HEK293 (cell line): Measurements from ENCODE around the gene FPR1.

ENCODE experiments used
- ZNF10 ChIP-seq: fragments of 450-650 bp; formaldehyde crosslinking; IDR thresholded peaks from 2 replicates; pipeline ENCODE4 v1.5.1; 2017; ENCODE audit warnings: missing biosample characterization, missing genetic modification characterization
- ZNF211 ChIP-seq: fragments of 450-650 bp; formaldehyde crosslinking; IDR thresholded peaks from 2 replicates; pipeline ENCODE4 v1.5.1; 2016; ENCODE audit warnings: low read depth, missing biosample characterization, missing genetic modification characterization
- ZNF214 ChIP-seq: fragments of 450-650 bp; formaldehyde crosslinking; IDR thresholded peaks from 2 replicates; pipeline ENCODE4 v1.5.1; 2017; ENCODE audit warnings: missing biosample characterization, mild to moderate bottlenecking, missing genetic modification characterization, borderline replicate concordance
- ZNF302 ChIP-seq: fragments of 450-650 bp; formaldehyde crosslinking; IDR thresholded peaks from 2 replicates; pipeline ENCODE4 v1.5.1; 2016; ENCODE audit warnings: missing biosample characterization, missing genetic modification characterization, low read depth
- ZNF549 ChIP-seq: fragments of 450-650 bp; IDR thresholded peaks from 2 replicates; pipeline ENCODE4 v1.5.1; 2018; ENCODE audit warnings: missing biosample characterization, missing genetic modification characterization, mild to moderate bottlenecking, inconsistent platforms, moderate library complexity
- TF ChIP-seq, protein P1 (sequence below): fragments of 450-650 bp; formaldehyde crosslinking; IDR thresholded peaks from 2 replicates; pipeline ENCODE4 v1.5.1; 2016; ENCODE audit warnings: missing biosample characterization, missing genetic modification characterization
- TF ChIP-seq, protein P2 (sequence below): fragments of 450-650 bp; formaldehyde crosslinking; IDR thresholded peaks from 2 replicates; pipeline ENCODE4 v1.5.1; 2016; ENCODE audit warnings: missing biosample characterization, missing genetic modification characterization
- TF ChIP-seq, protein P3 (sequence below): fragments of 450-650 bp; formaldehyde crosslinking; IDR thresholded peaks from 2 replicates; pipeline ENCODE4 v1.5.1; 2016; ENCODE audit warnings: missing biosample characterization, missing genetic modification characterization

DNA sequence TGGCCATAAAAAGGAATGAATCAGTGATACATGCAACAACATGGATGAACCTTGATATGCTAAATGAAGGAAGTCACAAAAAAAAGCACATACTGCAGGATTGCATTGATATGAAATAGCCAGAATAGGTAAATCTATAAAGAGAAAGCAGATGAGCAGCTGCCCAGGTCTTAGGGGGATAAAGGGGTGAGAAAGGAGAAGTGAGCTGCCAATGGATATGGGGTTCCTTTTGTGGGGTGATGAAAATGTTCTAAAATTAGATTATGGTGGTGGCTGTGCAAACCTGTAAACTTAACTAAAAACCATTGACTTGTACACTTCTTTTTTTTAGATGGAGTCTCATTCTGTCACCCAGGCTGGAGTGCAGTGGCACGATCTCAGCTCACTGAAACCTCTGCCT, 40.0 kb downstream of the FPR1 start:
- TF ChIP-seq ZNF549 (no peak), ZNF211 (tag by site-specific recombination) (no peak), ZNF302 (tag by site-specific recombination) (no peak), ZNF10 (tag by site-specific recombination) (no peak), ZNF214 (tag by site-specific recombination) (no peak)
- TF ChIP-seq, protein P1, sequence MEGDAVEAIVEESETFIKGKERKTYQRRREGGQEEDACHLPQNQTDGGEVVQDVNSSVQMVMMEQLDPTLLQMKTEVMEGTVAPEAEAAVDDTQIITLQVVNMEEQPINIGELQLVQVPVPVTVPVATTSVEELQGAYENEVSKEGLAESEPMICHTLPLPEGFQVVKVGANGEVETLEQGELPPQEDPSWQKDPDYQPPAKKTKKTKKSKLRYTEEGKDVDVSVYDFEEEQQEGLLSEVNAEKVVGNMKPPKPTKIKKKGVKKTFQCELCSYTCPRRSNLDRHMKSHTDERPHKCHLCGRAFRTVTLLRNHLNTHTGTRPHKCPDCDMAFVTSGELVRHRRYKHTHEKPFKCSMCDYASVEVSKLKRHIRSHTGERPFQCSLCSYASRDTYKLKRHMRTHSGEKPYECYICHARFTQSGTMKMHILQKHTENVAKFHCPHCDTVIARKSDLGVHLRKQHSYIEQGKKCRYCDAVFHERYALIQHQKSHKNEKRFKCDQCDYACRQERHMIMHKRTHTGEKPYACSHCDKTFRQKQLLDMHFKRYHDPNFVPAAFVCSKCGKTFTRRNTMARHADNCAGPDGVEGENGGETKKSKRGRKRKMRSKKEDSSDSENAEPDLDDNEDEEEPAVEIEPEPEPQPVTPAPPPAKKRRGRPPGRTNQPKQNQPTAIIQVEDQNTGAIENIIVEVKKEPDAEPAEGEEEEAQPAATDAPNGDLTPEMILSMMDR (tag by site-specific recombination), result no peak
- TF ChIP-seq, protein P2, sequence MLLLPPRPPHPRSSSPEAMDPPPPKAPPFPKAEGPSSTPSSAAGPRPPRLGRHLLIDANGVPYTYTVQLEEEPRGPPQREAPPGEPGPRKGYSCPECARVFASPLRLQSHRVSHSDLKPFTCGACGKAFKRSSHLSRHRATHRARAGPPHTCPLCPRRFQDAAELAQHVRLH (tag by site-specific recombination), result no peak
- TF ChIP-seq, protein P3, sequence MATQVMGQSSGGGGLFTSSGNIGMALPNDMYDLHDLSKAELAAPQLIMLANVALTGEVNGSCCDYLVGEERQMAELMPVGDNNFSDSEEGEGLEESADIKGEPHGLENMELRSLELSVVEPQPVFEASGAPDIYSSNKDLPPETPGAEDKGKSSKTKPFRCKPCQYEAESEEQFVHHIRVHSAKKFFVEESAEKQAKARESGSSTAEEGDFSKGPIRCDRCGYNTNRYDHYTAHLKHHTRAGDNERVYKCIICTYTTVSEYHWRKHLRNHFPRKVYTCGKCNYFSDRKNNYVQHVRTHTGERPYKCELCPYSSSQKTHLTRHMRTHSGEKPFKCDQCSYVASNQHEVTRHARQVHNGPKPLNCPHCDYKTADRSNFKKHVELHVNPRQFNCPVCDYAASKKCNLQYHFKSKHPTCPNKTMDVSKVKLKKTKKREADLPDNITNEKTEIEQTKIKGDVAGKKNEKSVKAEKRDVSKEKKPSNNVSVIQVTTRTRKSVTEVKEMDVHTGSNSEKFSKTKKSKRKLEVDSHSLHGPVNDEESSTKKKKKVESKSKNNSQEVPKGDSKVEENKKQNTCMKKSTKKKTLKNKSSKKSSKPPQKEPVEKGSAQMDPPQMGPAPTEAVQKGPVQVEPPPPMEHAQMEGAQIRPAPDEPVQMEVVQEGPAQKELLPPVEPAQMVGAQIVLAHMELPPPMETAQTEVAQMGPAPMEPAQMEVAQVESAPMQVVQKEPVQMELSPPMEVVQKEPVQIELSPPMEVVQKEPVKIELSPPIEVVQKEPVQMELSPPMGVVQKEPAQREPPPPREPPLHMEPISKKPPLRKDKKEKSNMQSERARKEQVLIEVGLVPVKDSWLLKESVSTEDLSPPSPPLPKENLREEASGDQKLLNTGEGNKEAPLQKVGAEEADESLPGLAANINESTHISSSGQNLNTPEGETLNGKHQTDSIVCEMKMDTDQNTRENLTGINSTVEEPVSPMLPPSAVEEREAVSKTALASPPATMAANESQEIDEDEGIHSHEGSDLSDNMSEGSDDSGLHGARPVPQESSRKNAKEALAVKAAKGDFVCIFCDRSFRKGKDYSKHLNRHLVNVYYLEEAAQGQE (tag by site-specific recombination), result no peak
